ENCODE measurements around the gene CNIH2. TPM values are rescaled to one million over a fixed set of nuclear protein-coding genes. Genes with fewer than 3 reads are reported as not detected.

The CNIH2 gene
- total and polyA plus RNA-seq, 8 donors: 0.50 to 1.5 (median 0.80) TPM; not detected in 5

- TF ChIP-seq, protein P1, sequence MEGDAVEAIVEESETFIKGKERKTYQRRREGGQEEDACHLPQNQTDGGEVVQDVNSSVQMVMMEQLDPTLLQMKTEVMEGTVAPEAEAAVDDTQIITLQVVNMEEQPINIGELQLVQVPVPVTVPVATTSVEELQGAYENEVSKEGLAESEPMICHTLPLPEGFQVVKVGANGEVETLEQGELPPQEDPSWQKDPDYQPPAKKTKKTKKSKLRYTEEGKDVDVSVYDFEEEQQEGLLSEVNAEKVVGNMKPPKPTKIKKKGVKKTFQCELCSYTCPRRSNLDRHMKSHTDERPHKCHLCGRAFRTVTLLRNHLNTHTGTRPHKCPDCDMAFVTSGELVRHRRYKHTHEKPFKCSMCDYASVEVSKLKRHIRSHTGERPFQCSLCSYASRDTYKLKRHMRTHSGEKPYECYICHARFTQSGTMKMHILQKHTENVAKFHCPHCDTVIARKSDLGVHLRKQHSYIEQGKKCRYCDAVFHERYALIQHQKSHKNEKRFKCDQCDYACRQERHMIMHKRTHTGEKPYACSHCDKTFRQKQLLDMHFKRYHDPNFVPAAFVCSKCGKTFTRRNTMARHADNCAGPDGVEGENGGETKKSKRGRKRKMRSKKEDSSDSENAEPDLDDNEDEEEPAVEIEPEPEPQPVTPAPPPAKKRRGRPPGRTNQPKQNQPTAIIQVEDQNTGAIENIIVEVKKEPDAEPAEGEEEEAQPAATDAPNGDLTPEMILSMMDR (IDR thresholded peaks at IDR 0.05): no peak
- TF ChIP-seq EP300 (IDR thresholded peaks at IDR 0.05) (no peak), POLR2A (IDR thresholded peaks at IDR 0.05) (no peak), POLR2AphosphoS5 (IDR thresholded peaks at IDR 0.05) (no peak)
- Histone ChIP-seq H3K4me1 (peaks cover 35 to 56% (median 49%) of the 10 kb centered on the region in 4 donors), H3K4me3 (no peak overlapping the region), H3K27ac (no peak overlapping the region), H3K36me3 (peaks cover 8 to 42% (median 35%) of the 10 kb centered on the region in 4 donors), H3K9me3 (no peaks in the 10 kb centered on the region), H3K27me3 (no peaks in the 10 kb centered on the region)
- intact Hi-C loops (cut with DNase I; ENCODE audit: low total_unique reads): no loop called here
- 74 to 88% (median 82%) methylated on average over 14 to 18 of the region's 18 CpGs for WGBS, 5 donors
- no peak for DNase-seq
Observed at GRCh38 chr11:66332371-66333219, 54.6 kb downstream of the CNIH2 start.

GRCh38 chr11:66333220-66333877, 55.4 kb downstream of the CNIH2 start:
- WGBS, 5 donors: 83 to 94% (median 91%) methylated on average over 14 to 19 of the region's 19 CpGs
- Histone ChIP-seq H3K9me3 (no peaks in the 10 kb centered on the region), H3K4me3 (no peak overlapping the region), H3K27ac (no peak overlapping the region), H3K4me1 (peaks cover 29 to 50% (median 42%) of the 10 kb centered on the region in 4 donors), H3K27me3 (no peaks in the 10 kb centered on the region), H3K36me3 (peaks cover 12 to 49% (median 43%) of the 10 kb centered on the region in 4 donors)
- intact Hi-C loops (cut with DNase I; ENCODE audit: low total_unique reads): no loop called here
- no peak for DNase-seq
- TF ChIP-seq POLR2A (IDR thresholded peaks at IDR 0.05) (no peak), POLR2AphosphoS5 (IDR thresholded peaks at IDR 0.05) (no peak), EP300 (IDR thresholded peaks at IDR 0.05) (no peak)
- TF ChIP-seq, protein P1 (IDR thresholded peaks at IDR 0.05): no peak

Other genes with a start within 250 kb of the CNIH2 start
- not detected for gene GAL3ST3, start 229.0 kb upstream of the CNIH2 start, total RNA-seq
- not detected for gene GAL3ST3, start 229.0 kb upstream of the CNIH2 start, polyA plus RNA-seq
- gene SF3B2, start 225.8 kb upstream of the CNIH2 start, total RNA-seq: 100 to 1,000 TPM in 4 of 5 donors, 10 to 100 TPM in 1; 52.7 to 366 (median 164) TPM
- 100 to 1,000 TPM in 1 of 3 donors, 10 to 100 TPM in 2; 71.4 to 110 (median 99.9) TPM for gene SF3B2, start 225.8 kb upstream of the CNIH2 start, polyA plus RNA-seq
- gene PACS1, start 207.9 kb upstream of the CNIH2 start, total RNA-seq: 100 to 1,000 TPM in 2 of 5 donors, 10 to 100 TPM in 3; 47.0 to 269 (median 57.4) TPM
- gene PACS1, start 207.9 kb upstream of the CNIH2 start, polyA plus RNA-seq: 10 to 100 TPM; 14.7 to 24.3 (median 18.2) TPM
- 10 to 100 TPM in 3 of 5 donors, 1 to 10 TPM in 2; 2.9 to 94.2 (median 12.6) TPM for gene KLC2, start 20.5 kb upstream of the CNIH2 start, total RNA-seq
- 10 to 100 TPM in 2 of 3 donors, 1 to 10 TPM in 1; 7.5 to 19.5 (median 10.7) TPM for gene KLC2, start 20.5 kb upstream of the CNIH2 start, polyA plus RNA-seq
- gene RAB1B, start 9.5 kb upstream of the CNIH2 start, total RNA-seq: 10 to 100 TPM; 19.3 to 93.6 (median 36.7) TPM
- 100 to 1,000 TPM in 2 of 3 donors, 10 to 100 TPM in 1; 98.0 to 170 (median 168) TPM for gene RAB1B, start 9.5 kb upstream of the CNIH2 start, polyA plus RNA-seq
- 100 to 1,000 TPM in 1 of 5 donors, 10 to 100 TPM in 4; 11.6 to 122 (median 41.9) TPM for gene YIF1A, start 11.0 kb downstream of the CNIH2 start, total RNA-seq
- 10 to 100 TPM; 67.1 to 88.1 (median 87.7) TPM for gene YIF1A, start 11.0 kb downstream of the CNIH2 start, polyA plus RNA-seq
- gene TMEM151A, start 13.7 kb downstream of the CNIH2 start, total RNA-seq: 10 to 100 TPM in 2 of 5 donors, 1 to 10 TPM in 1, not detected in 2; 2.8 to 19.6 (median 18.3) TPM
- 1 to 10 TPM in 2 of 3 donors, under 1 TPM in 1; 0.46 to 2.8 (median 2.4) TPM for gene TMEM151A, start 13.7 kb downstream of the CNIH2 start, polyA plus RNA-seq
- gene CD248, start 38.9 kb downstream of the CNIH2 start, total RNA-seq: 10 to 100 TPM in 2 of 5 donors, 1 to 10 TPM in 2, under 1 TPM in 1; 0.58 to 66.9 (median 6.8) TPM
- 1 to 10 TPM; 2.3 to 5.6 (median 4.6) TPM for gene CD248, start 38.9 kb downstream of the CNIH2 start, polyA plus RNA-seq
- gene RIN1, start 58.3 kb downstream of the CNIH2 start, total RNA-seq: 10 to 100 TPM in 2 of 5 donors, 1 to 10 TPM in 2, under 1 TPM in 1; 0.58 to 26.4 (median 7.1) TPM
- 10 to 100 TPM in 2 of 3 donors, 1 to 10 TPM in 1; 7.8 to 17.3 (median 10.7) TPM for gene RIN1, start 58.3 kb downstream of the CNIH2 start, polyA plus RNA-seq
- 100 to 1,000 TPM in 1 of 5 donors, 10 to 100 TPM in 4; 14.6 to 105 (median 37.4) TPM for gene BRMS1, start 66.9 kb downstream of the CNIH2 start, total RNA-seq
- gene BRMS1, start 66.9 kb downstream of the CNIH2 start, polyA plus RNA-seq: 10 to 100 TPM; 60.1 to 68.7 (median 64.2) TPM
- 10 to 100 TPM in 4 of 5 donors, 1 to 10 TPM in 1; 3.5 to 22.3 (median 18.4) TPM for gene B4GAT1, start 69.5 kb downstream of the CNIH2 start, total RNA-seq
- 10 to 100 TPM; 10.8 to 17.3 (median 11.3) TPM for gene B4GAT1, start 69.5 kb downstream of the CNIH2 start, polyA plus RNA-seq
- gene SLC29A2, start 93.6 kb downstream of the CNIH2 start, total RNA-seq: 10 to 100 TPM in 1 of 5 donors, 1 to 10 TPM in 4; 3.9 to 14.3 (median 7.0) TPM
- 10 to 100 TPM in 1 of 3 donors, 1 to 10 TPM in 2; 2.0 to 10.1 (median 5.8) TPM for gene SLC29A2, start 93.6 kb downstream of the CNIH2 start, polyA plus RNA-seq
- gene NPAS4, start 142.9 kb downstream of the CNIH2 start, total RNA-seq: 1 to 10 TPM in 1 of 5 donors, under 1 TPM in 1, not detected in 3; 0.89 to 1.7 TPM
- under 1 TPM in 2 of 3 donors, not detected in 1; 0.25 to 0.50 TPM for gene NPAS4, start 142.9 kb downstream of the CNIH2 start, polyA plus RNA-seq
- 10 to 100 TPM; 18.8 to 50.9 (median 29.7) TPM for gene MRPL11, start 160.7 kb downstream of the CNIH2 start, total RNA-seq
- 10 to 100 TPM; 51.8 to 66.8 (median 53.4) TPM for gene MRPL11, start 160.7 kb downstream of the CNIH2 start, polyA plus RNA-seq
- 10 to 100 TPM in 1 of 5 donors, 1 to 10 TPM in 3, under 1 TPM in 1; 0.58 to 11.2 (median 6.4) TPM for gene PELI3, start 188.7 kb downstream of the CNIH2 start, total RNA-seq
- 1 to 10 TPM; 7.3 to 9.8 (median 9.3) TPM for gene PELI3, start 188.7 kb downstream of the CNIH2 start, polyA plus RNA-seq
- 100 to 1,000 TPM in 2 of 5 donors, 10 to 100 TPM in 3; 14.0 to 320 (median 42.3) TPM for gene DPP3, start 202.3 kb downstream of the CNIH2 start, total RNA-seq
- gene DPP3, start 202.3 kb downstream of the CNIH2 start, polyA plus RNA-seq: 10 to 100 TPM; 20.0 to 26.9 (median 26.4) TPM
- 100 to 1,000 TPM in 1 of 5 donors, 10 to 100 TPM in 4; 13.6 to 138 (median 44.3) TPM for gene BBS1, start 232.5 kb downstream of the CNIH2 start, total RNA-seq
- gene BBS1, start 232.5 kb downstream of the CNIH2 start, polyA plus RNA-seq: 10 to 100 TPM; 12.3 to 12.4 (median 12.4) TPM

All from stomach (tissue), 9 donors.